Osteocyte (in vitro differentiated cells): Measurements from ENCODE around the gene PPP2R2D. TPM values are rescaled to one million over a fixed set of nuclear protein-coding genes. Genes with fewer than 3 reads are reported as not detected.

Experiments
- DNase-seq: peaks from one replicate; pipeline ENCODE4 v3.0.0; 2021; ENCODE audit warnings: mixed read lengths; ENCODE audit not compliant: unreplicated experiment; ENCODE audit errors: extremely low spot score
- H3K27ac Mint-ChIP-seq: one replicate; pipeline ENCODE4 v1.8.0; 2021; ENCODE audit warnings: mild to moderate bottlenecking, mixed read lengths; ENCODE audit not compliant: unreplicated experiment
- H3K27me3 Mint-ChIP-seq: one replicate; pipeline ENCODE4 v1.8.0; 2021; ENCODE audit warnings: mixed read lengths; ENCODE audit not compliant: unreplicated experiment
- H3K36me3 Mint-ChIP-seq: one replicate; pipeline ENCODE4 v1.8.0; 2021; ENCODE audit warnings: mixed read lengths; ENCODE audit not compliant: unreplicated experiment
- H3K4me1 Mint-ChIP-seq: one replicate; pipeline ENCODE4 v1.8.0; 2021; ENCODE audit warnings: mixed read lengths; ENCODE audit not compliant: unreplicated experiment
- H3K4me3 Mint-ChIP-seq: one replicate; pipeline ENCODE4 v1.8.0; 2021; ENCODE audit warnings: mild to moderate bottlenecking, moderate library complexity, mixed read lengths; ENCODE audit not compliant: unreplicated experiment
- H3K9me3 Mint-ChIP-seq: one replicate; pipeline ENCODE4 v1.8.0; 2021; ENCODE audit warnings: mixed read lengths; ENCODE audit not compliant: unreplicated experiment
- CTCF ChIP-seq: fragments of 200-600 bp; sonication (generic); IDR thresholded peaks from 2 replicates; pipeline ENCODE4 v1.5.0; 2021; ENCODE audit warnings: antibody characterized with exemption, mild to moderate bottlenecking, moderate library complexity
- total RNA-seq: library from RNA; stranded (reverse); gene quantifications from 2 replicates; pipeline ENCODE4 v1.2.1, GENCODE V29; 2021

PPP2R2D gene
- total RNA-seq, 1 donor from 2014 or later: 28.9 TPM

DNA sequence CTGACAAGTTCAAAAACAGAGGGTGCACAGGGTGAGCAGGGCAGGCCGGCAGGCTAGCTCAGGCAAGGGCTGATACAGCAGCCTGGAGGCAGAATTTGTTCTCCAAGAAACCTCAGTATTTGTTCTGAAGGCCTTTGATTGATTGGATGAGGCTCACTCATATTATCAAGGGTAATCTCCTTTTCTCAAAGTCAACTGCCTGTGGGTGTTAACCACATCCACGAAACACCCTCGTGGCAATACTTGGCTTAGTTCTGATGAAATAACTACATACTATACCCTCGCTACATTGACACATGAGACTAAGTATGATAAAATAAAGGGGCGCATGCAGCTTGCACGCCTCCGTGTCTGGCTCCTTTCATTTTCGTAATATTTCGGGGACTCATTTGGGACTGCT, 4.4 kb upstream of the PPP2R2D start:
- DNase-seq: no peak
- Mint-ChIP-seq H3K4me1 (peaks cover 4% of the 10 kb centered on the region), H3K9me3 (no peaks in the 10 kb centered on the region), H3K36me3 (no peaks in the 10 kb centered on the region), H3K27ac (no peak overlapping the region), H3K27me3 (peaks cover 43% of the 10 kb centered on the region), H3K4me3 (no peak overlapping the region)
- no peak for TF ChIP-seq CTCF

GRCh38 chr10:131897297-131897899, 3.4 kb upstream of the PPP2R2D start:
- no peak for TF ChIP-seq CTCF
- Mint-ChIP-seq H3K9me3 (no peaks in the 10 kb centered on the region), H3K27ac (no peak overlapping the region), H3K36me3 (no peaks in the 10 kb centered on the region), H3K4me3 (no peak overlapping the region), H3K4me1 (peaks cover 11% of the 10 kb centered on the region), H3K27me3 (peaks cover 39% of the 10 kb centered on the region)
- no peak for DNase-seq

DNA sequence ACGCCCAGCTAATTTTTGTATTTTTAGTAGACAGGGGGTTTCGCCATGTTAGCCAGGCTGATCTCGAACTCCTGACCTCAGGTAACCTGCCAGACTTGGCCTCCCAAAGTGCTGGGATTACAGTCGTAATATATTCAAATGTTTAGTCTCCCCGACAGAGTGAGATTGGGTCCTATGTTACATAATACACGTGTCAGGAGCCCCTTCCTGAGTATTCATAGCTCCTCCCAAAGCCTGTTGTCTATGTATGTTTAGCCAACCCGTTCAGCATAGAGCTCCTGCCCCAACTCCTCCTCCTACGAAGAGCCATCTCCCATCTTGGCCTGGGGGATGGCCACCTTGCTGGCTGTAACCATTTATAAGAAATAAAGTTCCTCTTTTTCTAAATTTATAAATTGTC, 2.7 kb upstream of the PPP2R2D start:
- no peak for TF ChIP-seq CTCF
- no peaks in the 10 kb centered on the region for H3K36me3 Mint-ChIP-seq
- DNase-seq: no peak
- H3K27ac Mint-ChIP-seq: no peak overlapping the region
- no peaks in the 10 kb centered on the region for H3K9me3 Mint-ChIP-seq
- H3K4me1 Mint-ChIP-seq: peaks cover 14% of the 10 kb centered on the region
- H3K27me3 Mint-ChIP-seq: peaks cover 37% of the 10 kb centered on the region
- H3K4me3 Mint-ChIP-seq: no peak overlapping the region

DNA sequence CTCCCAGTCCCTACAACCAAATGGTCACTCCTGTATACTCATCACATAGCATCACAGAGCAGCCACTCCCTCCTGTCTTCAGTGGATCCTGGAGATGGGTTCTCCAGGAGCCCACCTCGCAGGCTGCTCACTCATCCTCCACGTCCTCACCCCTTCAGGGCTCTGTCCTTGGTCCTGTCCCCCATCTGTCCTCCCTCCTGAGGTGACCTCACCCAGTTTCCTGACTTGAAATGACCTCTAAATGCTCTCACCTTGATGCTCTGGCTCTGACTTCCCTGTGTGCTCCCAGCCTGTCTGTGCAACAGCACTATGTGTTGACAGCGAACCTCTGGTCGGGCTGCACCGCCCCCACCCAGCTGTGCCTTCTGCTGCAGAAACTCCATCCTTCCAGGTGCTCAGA, 2.1 kb upstream of the PPP2R2D start:
- Mint-ChIP-seq H3K4me1 (peaks cover 18% of the 10 kb centered on the region), H3K27me3 (peaks cover 30% of the 10 kb centered on the region), H3K4me3 (no peak overlapping the region), H3K27ac (no peak overlapping the region), H3K9me3 (no peaks in the 10 kb centered on the region), H3K36me3 (no peaks in the 10 kb centered on the region)
- no peak for TF ChIP-seq CTCF
- no peak for DNase-seq

- H3K27ac Mint-ChIP-seq: no peak overlapping the region
- no peaks in the 10 kb centered on the region for H3K36me3 Mint-ChIP-seq
- no peak for TF ChIP-seq CTCF
- H3K4me3 Mint-ChIP-seq: no peak overlapping the region
- H3K27me3 Mint-ChIP-seq: peaks cover 26% of the 10 kb centered on the region
- H3K9me3 Mint-ChIP-seq: no peaks in the 10 kb centered on the region
- DNase-seq: no peak
- peaks cover 18% of the 10 kb centered on the region for H3K4me1 Mint-ChIP-seq
Observed at GRCh38 chr10:131899116-131899690, 1.6 kb upstream of the PPP2R2D start.
